ENCODE data around the gene PNPLA1.

- TF ChIP-seq, protein P1, sequence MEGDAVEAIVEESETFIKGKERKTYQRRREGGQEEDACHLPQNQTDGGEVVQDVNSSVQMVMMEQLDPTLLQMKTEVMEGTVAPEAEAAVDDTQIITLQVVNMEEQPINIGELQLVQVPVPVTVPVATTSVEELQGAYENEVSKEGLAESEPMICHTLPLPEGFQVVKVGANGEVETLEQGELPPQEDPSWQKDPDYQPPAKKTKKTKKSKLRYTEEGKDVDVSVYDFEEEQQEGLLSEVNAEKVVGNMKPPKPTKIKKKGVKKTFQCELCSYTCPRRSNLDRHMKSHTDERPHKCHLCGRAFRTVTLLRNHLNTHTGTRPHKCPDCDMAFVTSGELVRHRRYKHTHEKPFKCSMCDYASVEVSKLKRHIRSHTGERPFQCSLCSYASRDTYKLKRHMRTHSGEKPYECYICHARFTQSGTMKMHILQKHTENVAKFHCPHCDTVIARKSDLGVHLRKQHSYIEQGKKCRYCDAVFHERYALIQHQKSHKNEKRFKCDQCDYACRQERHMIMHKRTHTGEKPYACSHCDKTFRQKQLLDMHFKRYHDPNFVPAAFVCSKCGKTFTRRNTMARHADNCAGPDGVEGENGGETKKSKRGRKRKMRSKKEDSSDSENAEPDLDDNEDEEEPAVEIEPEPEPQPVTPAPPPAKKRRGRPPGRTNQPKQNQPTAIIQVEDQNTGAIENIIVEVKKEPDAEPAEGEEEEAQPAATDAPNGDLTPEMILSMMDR (IDR thresholded peaks at IDR 0.05): no peak
- TF ChIP-seq EZH2 (IDR thresholded peaks at IDR 0.05): no peak
Measured at GRCh38 chr6:36242161-36242560, 27.7 kb upstream of the PNPLA1 start.

Data from neural progenitor cell (in vitro differentiated cells).